Measurements from ENCODE around the gene BBOF1. TPM values are rescaled to one million over a fixed set of nuclear protein-coding genes. Genes with fewer than 3 reads are reported as not detected.

Gene BBOF1
- total RNA-seq, 1 donor from 2014 or later = 8.0 TPM

Other genes with a start within 250 kb of the BBOF1 start
- gene PTGR2, start 167.5 kb upstream of the BBOF1 start, total RNA-seq = 5.0 and 7.2 TPM in 2 replicates
- gene ZNF410, start 132.5 kb upstream of the BBOF1 start, total RNA-seq = 41.8 and 42.2 TPM in 2 replicates
- 5.7 and 5.8 TPM in 2 replicates for gene FAM161B, start 69.3 kb upstream of the BBOF1 start, total RNA-seq
- gene COQ6, start 69.0 kb upstream of the BBOF1 start, total RNA-seq = 19.1 and 24.0 TPM in 2 replicates
- gene ENTPD5, start 61 bp upstream of the BBOF1 start, total RNA-seq = 17.0 and 18.4 TPM in 2 replicates
- 25.6 and 25.7 TPM in 2 replicates for gene ALDH6A1, start 65.1 kb downstream of the BBOF1 start, total RNA-seq
- 9.0 and 10.4 TPM in 2 replicates for gene LIN52, start 65.6 kb downstream of the BBOF1 start, total RNA-seq
- not detected in 2 replicates for gene VSX2, start 220.1 kb downstream of the BBOF1 start, total RNA-seq